ENCODE results near the gene LRG1.
"Not testable (repeated sequence)": the region's sequence is repeated elsewhere in the genome, so short reads cannot be mapped to it uniquely, and the experiment has no call there.

The LRG1 gene

GRCh38 chr19:4550018-4550417 lies 10.2 kb upstream of the LRG1 start:
- DNase-seq, result no peak

- no peak for DNase-seq
Observed at GRCh38 chr19:4548238-4548584, 8.4 kb upstream of the LRG1 start.

- no peak for DNase-seq
Observed at GRCh38 chr19:4547303-4548237, 7.7 kb upstream of the LRG1 start.

GRCh38 chr19:4543842-4544647 lies 4.2 kb upstream of the LRG1 start:
- no peak for DNase-seq

GRCh38 chr19:4542896-4543841 lies 3.3 kb upstream of the LRG1 start:
- no peak for DNase-seq

- not testable (repeated sequence) for DNase-seq
Observed at GRCh38 chr19:4541806-4542145, 1.9 kb upstream of the LRG1 start.

- DNase-seq, result no peak
Observed at GRCh38 chr19:4541114-4541805, 1.4 kb upstream of the LRG1 start.

- DNase-seq, result no peak
Observed at GRCh38 chr19:4539169-4539692, 605 bp downstream of the LRG1 start.

GRCh38 chr19:4538601-4538954 lies 1.3 kb downstream of the LRG1 start:
- DNase-seq, result no peak

- no peak for DNase-seq
Observed at GRCh38 chr19:4537953-4538600, 1.8 kb downstream of the LRG1 start.

- DNase-seq, result no peak
Observed at GRCh38 chr19:4536798-4537197, 3.0 kb downstream of the LRG1 start.

- peak; percentile 57 for DNase-seq
Observed at GRCh38 chr19:4534836-4535658, 4.8 kb downstream of the LRG1 start, which contains the start of gene PLIN5. Gene PLIN5 (minus strand): TSS chr19:4535224. CDS start chr19:4534074, 1,150 bp downstream.

- DNase-seq, result no peak
Observed at GRCh38 chr19:4533835-4534424, 5.9 kb downstream of the LRG1 start.

GRCh38 chr19:4533334-4533733 lies 6.5 kb downstream of the LRG1 start:
- DNase-seq, result no peak

- DNase-seq, result no peak
Observed at GRCh38 chr19:4531562-4532165, 8.2 kb downstream of the LRG1 start.

- no peak for DNase-seq
Observed at GRCh38 chr19:4529924-4530522, 9.8 kb downstream of the LRG1 start.

GRCh38 chr19:4528843-4529242 lies 11.0 kb downstream of the LRG1 start:
- DNase-seq, result no peak

- DNase-seq, result not testable (repeated sequence)
Observed at GRCh38 chr19:4527377-4527776, 12.5 kb downstream of the LRG1 start.

GRCh38 chr19:4525563-4526002 lies 14.3 kb downstream of the LRG1 start:
- DNase-seq, result no peak
